Endothelial cell of umbilical vein (primary cell): Measurements from ENCODE around the gene GPR32. TPM values are rescaled to one million over a fixed set of nuclear protein-coding genes. Genes with fewer than 3 reads are reported as not detected.

Experiments used
- BruUV-seq: library from RNA; stranded (reverse); fragments of 400-500 nt; replicated peaks from 2 replicates; lab custom pipeline; 2021; lab: Mats Ljungman, UMichigan
- CTCF ChIA-PET: fragments of 300-600, 350-600 bp; sonication (Branson Sonifier 250); formaldehyde crosslinking; loops from one replicate; lab custom pipeline; 2021; ENCODE audit warnings: antibody characterized with exemption, inconsistent platforms; lab: Charles Lee
- POLR2A ChIA-PET: fragments of 300-600, 350-600 bp; sonication (Branson Sonifier 250); formaldehyde crosslinking; loops from one replicate; lab custom pipeline; 2021; ENCODE audit warnings: antibody characterized with exemption, inconsistent platforms; lab: Charles Lee
- DNase-seq: peaks from one replicate; pipeline ENCODE4 v3.0.0-alpha.2; 2011; ENCODE audit warnings: low read depth, low spot score
- FAIRE-seq: peaks from 2 replicates; lab custom pipeline; 2011; peaks lifted over from hg19 to GRCh38; lab: Jason Lieb, UNC
- H2AFZ ChIP-seq: 2 replicates; pipeline ENCODE4 v1.6.0; 2012; ENCODE audit warnings: low read depth, low read length, control low read depth, inconsistent platforms
- H3K27ac ChIP-seq: 2 replicates; pipeline ENCODE4 v1.5.1; 2011; ENCODE audit warnings: low read depth, mild to moderate bottlenecking, control low read depth, low read length, moderate library complexity; ENCODE audit not compliant: insufficient read depth
- H3K27me3 ChIP-seq, 2 experiments: 2 replicates each; pipeline versions ENCODE4 v1.6.0 to v1.6.1; 2011; ENCODE audit warnings: low read length in 2 of 2, mixed read lengths in 1 of 2; ENCODE audit not compliant: control insufficient read depth in 2 of 2, insufficient read depth in 2 of 2
- H3K36me3 ChIP-seq, 2 experiments: 2 replicates in 1 of 2; 3 replicates in 1 of 2; pipeline ENCODE4 v1.5.1; 2011; ENCODE audit warnings: low read length in 2 of 2, mild to moderate bottlenecking in 1 of 2, moderate library complexity in 1 of 2; ENCODE audit not compliant: control insufficient read depth in 2 of 2, insufficient read depth in 2 of 2; ENCODE audit errors: extremely low read depth in 1 of 2
- H3K4me1 ChIP-seq: 3 replicates; pipeline ENCODE4 v1.5.1; 2011; ENCODE audit warnings: mild to moderate bottlenecking, low read length; ENCODE audit not compliant: control insufficient read depth, insufficient read depth; ENCODE audit errors: extremely low read depth
- H3K4me2 ChIP-seq: 2 replicates; pipeline ENCODE4 v1.6.1; 2011; ENCODE audit warnings: low read length, control low read depth, mixed read lengths; ENCODE audit not compliant: insufficient read depth
- H3K4me3 ChIP-seq, 3 experiments: fragments of 200-600 bp in 1 of 3; sonication (generic), shearing (Covaris generic) in 1 of 3; replicated peaks in 1 of 3; 2 replicates each; pipeline ENCODE4 v1.5.1; 2011 to 2016; ENCODE audit warnings: control low read depth in 3 of 3, low read length in 3 of 3, mild to moderate bottlenecking in 2 of 3, inconsistent platforms in 1 of 3, low read depth in 1 of 3, moderate library complexity in 1 of 3; ENCODE audit not compliant: insufficient read depth in 1 of 3
- H3K79me2 ChIP-seq: 2 replicates; pipeline ENCODE4 v1.6.0; 2012; ENCODE audit warnings: low read length, inconsistent platforms; ENCODE audit not compliant: control insufficient read depth, insufficient read depth
- H3K9ac ChIP-seq: replicated peaks from 2 replicates; pipeline ENCODE3; 2011; ENCODE audit warnings: low read length, control low read depth; ENCODE audit not compliant: insufficient read depth; ENCODE audit errors: extremely low read depth
- H3K9me1 ChIP-seq: replicated peaks from 3 replicates; pipeline ENCODE4 v1.6.0; 2011; ENCODE audit warnings: mild to moderate bottlenecking, low read length; ENCODE audit not compliant: control insufficient read depth, insufficient read depth; ENCODE audit errors: extremely low read depth
- H3K9me3 ChIP-seq: replicated peaks from 2 replicates; pipeline ENCODE4 v1.5.1; 2012; ENCODE audit warnings: low read length, inconsistent platforms; ENCODE audit not compliant: control insufficient read depth, insufficient read depth
- H4K20me1 ChIP-seq: replicated peaks from 2 replicates; pipeline ENCODE3; 2011; ENCODE audit warnings: mild to moderate bottlenecking, low read length; ENCODE audit not compliant: control insufficient read depth, insufficient read depth; ENCODE audit errors: extremely low read depth
- EZH2 ChIP-seq: IDR thresholded peaks from 2 replicates; pipeline ENCODE4 v1.6.1; 2012; ENCODE audit warnings: borderline replicate concordance, low read depth, mild to moderate bottlenecking, moderate library complexity, low read length, inconsistent platforms; ENCODE audit not compliant: severe bottlenecking
- FOS ChIP-seq: IDR thresholded peaks from 2 replicates; pipeline ENCODE4 v1.6.1; 2011; ENCODE audit warnings: mild to moderate bottlenecking, low read length, moderate library complexity, borderline replicate concordance; ENCODE audit not compliant: insufficient read depth
- GATA2 ChIP-seq: IDR thresholded peaks from 2 replicates; pipeline ENCODE4 v1.7.0; 2011; ENCODE audit warnings: low read depth, mild to moderate bottlenecking, moderate library complexity, mixed read lengths, low read length; ENCODE audit not compliant: insufficient read length, insufficient read depth
- JUN ChIP-seq: IDR thresholded peaks from 2 replicates; pipeline ENCODE4 v1.6.1; 2011; ENCODE audit warnings: borderline replicate concordance, low read depth; ENCODE audit not compliant: insufficient read length, insufficient read depth
- MAX ChIP-seq: IDR thresholded peaks from 2 replicates; pipeline ENCODE4 v1.6.1; 2011; ENCODE audit not compliant: insufficient read depth, insufficient read length
- MYC ChIP-seq: IDR thresholded peaks from one replicate; pipeline ENCODE4 v1.6.1; 2011; ENCODE audit warnings: mild to moderate bottlenecking, low read depth, low read length
- POLR2A ChIP-seq: IDR thresholded peaks from 2 replicates; pipeline ENCODE4 v1.6.1; 2012; ENCODE audit warnings: low read depth, mild to moderate bottlenecking, control low read depth, low read length
- POLR2AphosphoS5 ChIP-seq: IDR thresholded peaks from 2 replicates; pipeline ENCODE4 v1.6.1; 2012; ENCODE audit warnings: low read depth, mild to moderate bottlenecking, control low read depth, low read length, moderate library complexity; ENCODE audit not compliant: insufficient read depth
- dilution Hi-C: fragments of 300-500 bp; cut with MboI; formaldehyde crosslinking; loops from one replicate; pipeline ENCODE4 v1.15.0; 2019; ENCODE audit warnings: low sequenced_read_pairs; ENCODE audit not compliant: extremely low pct_ligation_motif_present
- intact Hi-C: fragments of 100-400 bp; cut with micrococcal nuclease; formaldehyde crosslinking; loops from one replicate; pipeline ENCODE4 v1.10.0; 2022
- polyA plus RNA-seq, 4 experiments: library from polyadenylated mRNA; depleted of rRNA in 3 of 4; stranded (reverse) in 3 of 4; unstranded in 1 of 4; fragments of >200 nt; gene quantifications; 2 replicates each; pipeline versions ENCODE4 v1.2.1 to v1.2.3, GENCODE V29; 2011 to 2012; ENCODE audit warnings: missing spikeins in 1 of 4
- total RNA-seq: library from RNA; stranded (reverse); gene quantifications from 2 replicates; pipeline ENCODE4 v1.2.3, GENCODE V29; 2021
- TF ChIP-seq, protein P1 (sequence below), 2 donors: IDR thresholded peaks; 1 replicate in 1 of 2; 2 replicates in 1 of 2; pipeline ENCODE4 v1.5.1; 2011; ENCODE audit warnings: low read length in 2 of 2, mild to moderate bottlenecking in 2 of 2, moderate library complexity in 2 of 2, control low read depth in 1 of 2, inconsistent platforms in 1 of 2, low read depth in 1 of 2; ENCODE audit not compliant: insufficient read depth in 1 of 2; ENCODE audit errors: extremely low read depth in 1 of 2

GPR32 gene
- total and polyA plus RNA-seq, 2 donors (not counting 3 experiments of a cell fraction or from before 2014, with no cell fraction given) = not detected

DNA sequence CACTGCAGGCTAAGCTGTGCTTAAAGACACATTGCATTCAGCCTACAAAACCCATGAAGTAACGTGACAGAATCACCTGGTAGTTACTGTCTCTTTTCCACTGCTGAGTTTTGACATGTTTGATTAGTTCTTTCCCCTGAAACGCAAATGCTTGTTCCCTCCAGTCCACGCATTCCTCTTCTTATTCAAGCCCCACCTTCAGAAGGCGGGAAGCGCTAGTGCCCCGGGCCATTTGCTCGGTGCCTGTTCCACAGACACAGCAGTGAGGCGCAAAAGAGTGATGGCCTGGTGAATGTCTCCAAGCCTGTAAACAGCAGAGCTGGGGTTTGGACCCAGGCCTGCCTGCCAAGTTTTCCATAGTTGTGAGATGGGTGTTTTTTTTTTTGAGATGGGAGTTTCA, 30.8 kb downstream of the GPR32 start:
- Histone ChIP-seq H2AFZ (no peak overlapping the region), H3K27me3 (no peaks in the 10 kb centered on the region), H3K9ac (no peak overlapping the region), H3K36me3 (peaks cover 19% of the 10 kb centered on the region in 2 experiments), H3K4me3 (no peak overlapping the region), H4K20me1 (no peaks in the 10 kb centered on the region), H3K79me2 (peaks cover 49% of the 10 kb centered on the region), H3K4me2 (no peak overlapping the region), H3K27ac (no peak overlapping the region), H3K4me1 (peaks cover 12% of the 10 kb centered on the region), H3K9me3 (no peaks in the 10 kb centered on the region), H3K9me1 (no peaks in the 10 kb centered on the region)
- DNase-seq (no peak), FAIRE-seq (no peak)
- dilution Hi-C loops (no loop called here), intact Hi-C loops (no loop called here)
- ChIA-PET CTCF (interaction anchor here (2.2 kb wide), 1 partner anchor 121 kb away, joined by 7 read pairs; no protein-coding TSS in a partner anchor), POLR2A (no interaction called here)
- BruUV-seq = no TSS peak
- TF ChIP-seq FOS (no peak), JUN (no peak)

DNA sequence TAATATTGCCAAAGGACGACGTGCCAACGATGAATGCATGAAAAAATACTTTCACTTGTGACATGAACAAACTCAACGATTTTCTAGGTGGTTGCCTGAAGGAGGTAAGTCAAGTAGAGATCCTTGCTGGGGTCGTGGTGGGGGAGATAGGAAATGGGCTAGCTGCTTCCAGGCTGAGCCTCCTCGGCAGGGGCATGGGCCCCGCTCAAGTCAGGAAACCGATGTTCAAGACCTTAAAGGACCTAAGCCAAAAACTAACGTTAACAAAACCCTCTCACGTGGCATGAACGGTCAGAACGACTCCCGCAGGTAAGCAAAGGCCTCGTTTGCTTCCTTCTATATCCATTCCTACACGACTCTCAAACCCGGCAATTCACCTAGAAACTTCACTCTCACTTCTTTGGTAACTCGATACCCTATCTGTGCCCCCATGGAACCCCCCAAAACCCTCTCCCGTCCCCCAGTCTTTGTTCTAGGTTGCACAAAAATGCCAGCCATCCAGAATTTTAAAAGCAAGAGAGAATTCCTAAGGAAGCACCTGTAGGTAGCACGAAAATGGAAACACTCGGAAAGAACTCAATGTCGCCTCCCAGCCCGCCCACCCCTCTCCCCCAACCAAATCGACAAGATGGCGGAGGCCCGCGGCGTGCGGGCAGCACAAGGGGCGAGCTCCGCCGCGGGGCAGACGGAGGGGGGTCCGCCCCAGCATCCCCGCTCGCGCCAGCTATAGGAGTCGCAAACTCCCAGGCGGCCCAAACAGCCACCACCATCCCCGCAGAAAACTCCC, 33.6 kb downstream of the GPR32 start:
- Histone ChIP-seq H3K79me2 (peaks cover 44% of the 10 kb centered on the region), H3K4me3 (peak overlapping the region; percentile 94 to 100 (median 97)), H3K4me2 (peak overlapping the region; percentile 99), H3K9ac (peak overlapping the region; percentile 99), H3K27ac (peak overlapping the region; percentile 98), H2AFZ (peak overlapping the region; percentile 87), H3K9me1 (no peaks in the 10 kb centered on the region), H3K36me3 (peaks cover 4 to 14% of the 10 kb centered on the region in 2 experiments), H4K20me1 (no peaks in the 10 kb centered on the region), H3K27me3 (no peaks in the 10 kb centered on the region), H3K9me3 (no peaks in the 10 kb centered on the region), H3K4me1 (peaks cover 12% of the 10 kb centered on the region)
- TSS peak; percentile 54 for BruUV-seq
- CTCF ChIA-PET = interaction anchor here (1.0 to 2.2 kb wide), 4 partner anchors 20 to 266 kb away, joined by 3 to 8 read pairs (median 4); no protein-coding TSS in a partner anchor
- POLR2A ChIA-PET = interaction anchor here (0.7 to 1.6 kb wide), 2 partner anchors 74 to 79 kb away, joined by 3 to 5 read pairs; no protein-coding TSS in a partner anchor
- FAIRE-seq = peak; percentile 47
- TF ChIP-seq EZH2 = no peak
- TF ChIP-seq JUN = no peak
- no peak for TF ChIP-seq POLR2A
- TF ChIP-seq POLR2AphosphoS5 = no peak
- no peak for TF ChIP-seq FOS
- TF ChIP-seq, protein P1, sequence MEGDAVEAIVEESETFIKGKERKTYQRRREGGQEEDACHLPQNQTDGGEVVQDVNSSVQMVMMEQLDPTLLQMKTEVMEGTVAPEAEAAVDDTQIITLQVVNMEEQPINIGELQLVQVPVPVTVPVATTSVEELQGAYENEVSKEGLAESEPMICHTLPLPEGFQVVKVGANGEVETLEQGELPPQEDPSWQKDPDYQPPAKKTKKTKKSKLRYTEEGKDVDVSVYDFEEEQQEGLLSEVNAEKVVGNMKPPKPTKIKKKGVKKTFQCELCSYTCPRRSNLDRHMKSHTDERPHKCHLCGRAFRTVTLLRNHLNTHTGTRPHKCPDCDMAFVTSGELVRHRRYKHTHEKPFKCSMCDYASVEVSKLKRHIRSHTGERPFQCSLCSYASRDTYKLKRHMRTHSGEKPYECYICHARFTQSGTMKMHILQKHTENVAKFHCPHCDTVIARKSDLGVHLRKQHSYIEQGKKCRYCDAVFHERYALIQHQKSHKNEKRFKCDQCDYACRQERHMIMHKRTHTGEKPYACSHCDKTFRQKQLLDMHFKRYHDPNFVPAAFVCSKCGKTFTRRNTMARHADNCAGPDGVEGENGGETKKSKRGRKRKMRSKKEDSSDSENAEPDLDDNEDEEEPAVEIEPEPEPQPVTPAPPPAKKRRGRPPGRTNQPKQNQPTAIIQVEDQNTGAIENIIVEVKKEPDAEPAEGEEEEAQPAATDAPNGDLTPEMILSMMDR (IDR thresholded peaks at IDR 0.05; ENCODE audit: extremely low read depth in 1 of 2, insufficient read depth in 1 of 2, low read depth in 1 of 2, low read length in 2 of 2) = no peak
- TF ChIP-seq MAX = no peak
- no peak for TF ChIP-seq MYC
- no peak for TF ChIP-seq GATA2
- intact Hi-C loops = loop anchor here (1.0 kb wide), 3 partner anchors 79 to 293 kb away; partner anchors contain the start of gene JOSD2
- dilution Hi-C loops = no loop called here
- DNase-seq = peak; percentile 25
